HuH-7.5 (cell line): ENCODE data around the gene TEX13D.

Experiments
- DNase-seq: peaks from one replicate; pipeline ENCODE4 v3.0.0; 2011; ENCODE audit warnings: low spot score

The TEX13D gene

DNA sequence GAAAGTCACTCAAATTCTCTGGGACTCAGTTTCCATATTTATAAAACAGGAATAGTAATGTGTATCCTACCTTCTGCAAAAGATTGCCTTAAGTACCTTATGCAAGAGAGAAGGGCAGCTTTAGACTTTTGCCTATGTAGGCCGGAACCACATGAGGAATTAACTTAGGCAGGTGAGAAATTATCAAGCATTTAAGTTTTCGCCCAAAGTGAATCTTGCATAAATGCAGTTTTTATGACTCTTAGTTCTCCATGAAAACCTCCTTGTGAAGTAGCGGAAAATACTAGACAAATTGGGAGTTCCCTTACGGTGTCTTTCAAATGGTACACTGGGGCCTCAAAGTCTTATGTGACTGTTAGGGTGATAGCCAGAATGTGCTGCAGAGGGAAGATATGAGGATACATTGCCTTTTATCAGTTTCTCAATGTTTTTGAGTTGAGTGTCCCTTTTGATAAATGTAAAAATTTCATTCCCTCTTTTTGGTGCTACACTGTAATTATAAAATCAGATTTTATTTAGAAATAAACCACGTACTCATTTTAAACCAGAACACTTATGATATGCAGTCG lies 16.5 kb downstream of the TEX13D start:
- no peak for DNase-seq

DNA sequence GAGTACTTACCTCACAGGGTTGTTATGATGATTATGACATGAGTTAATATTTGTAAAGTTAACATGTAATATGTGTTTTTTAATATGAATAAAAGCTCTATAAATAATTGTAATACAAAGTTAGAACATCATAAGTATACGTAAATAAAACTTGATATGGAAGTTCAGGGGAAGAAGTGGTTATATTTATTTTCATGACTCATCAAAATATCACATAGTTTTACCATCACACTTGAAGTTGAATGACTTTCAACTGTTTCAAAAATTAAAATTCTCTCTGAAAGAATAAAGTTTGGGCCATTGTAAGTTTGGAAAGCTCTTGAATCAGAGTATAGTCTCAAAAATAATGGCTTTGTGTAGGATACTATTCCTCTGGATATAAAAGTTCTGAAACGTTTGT lies 22.2 kb downstream of the TEX13D start:
- DNase-seq, result no peak

DNA sequence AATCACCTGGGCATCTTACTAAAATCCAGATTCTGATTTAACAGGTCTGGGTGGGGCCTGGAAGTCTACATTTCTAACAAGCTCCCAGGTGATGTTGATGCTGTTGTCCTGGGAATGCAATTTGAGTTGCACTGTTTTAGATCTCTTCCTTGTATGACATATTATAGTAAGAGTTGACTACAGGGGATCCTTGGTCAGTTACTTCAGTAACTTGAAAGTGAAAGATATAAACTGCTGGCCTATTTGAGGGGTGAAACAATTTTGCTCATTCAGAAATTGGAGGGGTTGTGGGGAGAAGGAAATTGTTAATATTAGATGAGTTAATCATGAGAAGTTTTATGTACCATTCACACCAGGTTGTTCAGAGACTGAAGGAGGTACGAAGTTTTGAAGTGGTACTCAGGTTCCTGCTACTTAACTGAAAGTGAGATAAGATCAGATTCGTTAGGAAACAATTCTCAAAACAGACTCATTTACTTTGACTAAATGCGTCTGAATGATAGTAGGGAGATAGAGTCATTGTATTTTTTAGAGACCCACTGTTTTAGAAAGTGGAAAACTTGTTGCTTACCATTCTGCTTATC lies 26.4 kb downstream of the TEX13D start:
- no peak for DNase-seq

DNA sequence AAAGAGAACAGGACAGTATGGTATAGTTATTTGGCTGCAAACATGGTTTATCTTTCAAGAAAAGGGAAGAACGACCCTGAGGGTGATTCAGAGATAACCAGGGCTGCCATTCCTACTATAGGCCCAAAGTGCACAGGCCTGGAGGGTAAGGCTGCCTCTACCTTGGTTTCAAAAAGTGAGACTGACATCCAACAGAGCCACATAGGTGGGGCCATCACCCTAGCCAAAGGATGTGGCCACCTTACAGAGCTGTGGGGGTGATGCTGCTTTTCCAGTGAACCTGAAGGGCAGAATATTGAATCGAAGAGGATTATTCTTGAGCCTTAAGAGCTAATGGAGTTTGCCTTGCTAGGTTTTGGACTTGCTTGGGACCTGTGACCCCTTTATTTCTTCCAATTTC lies 29.6 kb downstream of the TEX13D start:
- DNase-seq, result no peak

DNA sequence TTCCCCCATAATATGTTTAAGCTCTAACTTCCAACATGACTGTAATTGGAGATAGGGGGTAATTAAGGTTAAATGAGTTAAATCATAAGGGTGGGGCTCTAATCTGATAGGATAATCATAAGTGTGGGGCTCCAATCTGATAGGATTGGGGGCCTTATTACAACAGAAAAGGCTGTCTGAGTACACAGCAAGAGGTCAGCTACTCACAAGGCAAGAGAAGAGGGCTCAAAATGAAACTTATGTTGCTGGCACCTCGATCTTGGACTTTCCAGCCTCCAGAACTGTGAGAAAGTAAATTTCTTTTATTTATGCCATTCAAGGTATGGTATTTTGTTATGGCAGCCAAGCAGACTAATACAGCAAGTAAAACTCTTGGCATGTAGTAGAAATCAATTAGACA lies 30.3 kb downstream of the TEX13D start:
- DNase-seq, result no peak

DNA sequence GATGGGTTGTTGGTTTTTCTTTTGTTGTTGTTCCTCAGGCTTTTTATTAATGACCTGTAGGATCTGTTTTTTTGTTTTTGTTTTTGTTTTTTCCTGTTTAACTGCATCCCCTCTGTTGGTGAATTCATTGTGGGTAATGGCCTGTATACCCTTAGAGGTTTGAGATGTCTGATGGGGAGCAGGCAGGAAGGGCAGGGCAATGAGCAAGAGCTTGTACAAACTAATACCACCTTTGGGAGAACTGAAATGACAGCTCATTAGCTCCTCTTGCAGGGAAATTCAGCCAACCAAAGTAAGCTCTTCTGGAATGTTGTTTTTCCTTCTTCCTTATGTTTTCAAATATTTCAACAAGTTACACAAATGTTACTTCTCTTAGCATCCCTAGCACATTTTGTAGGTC lies 37.3 kb downstream of the TEX13D start:
- no peak for DNase-seq

DNA sequence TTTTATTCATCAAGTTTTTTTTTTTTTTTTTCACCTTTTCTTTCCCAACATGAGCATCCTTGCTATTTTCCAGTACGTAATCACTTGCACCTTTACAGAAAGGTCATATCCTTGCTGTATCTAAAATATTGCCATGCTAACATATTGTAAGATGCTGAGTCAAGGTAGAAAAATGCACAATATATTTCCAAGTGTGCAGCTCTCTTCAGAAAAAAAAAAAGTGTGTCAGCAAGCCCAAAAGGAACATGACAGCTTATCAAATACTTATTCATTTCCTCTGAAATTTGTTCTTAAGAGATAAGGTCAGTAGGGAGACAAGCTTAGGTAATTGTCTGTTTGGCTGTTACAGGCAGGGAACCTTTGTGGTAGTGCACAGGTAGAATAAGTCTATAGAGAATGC lies 40.9 kb downstream of the TEX13D start:
- no peak for DNase-seq

DNA sequence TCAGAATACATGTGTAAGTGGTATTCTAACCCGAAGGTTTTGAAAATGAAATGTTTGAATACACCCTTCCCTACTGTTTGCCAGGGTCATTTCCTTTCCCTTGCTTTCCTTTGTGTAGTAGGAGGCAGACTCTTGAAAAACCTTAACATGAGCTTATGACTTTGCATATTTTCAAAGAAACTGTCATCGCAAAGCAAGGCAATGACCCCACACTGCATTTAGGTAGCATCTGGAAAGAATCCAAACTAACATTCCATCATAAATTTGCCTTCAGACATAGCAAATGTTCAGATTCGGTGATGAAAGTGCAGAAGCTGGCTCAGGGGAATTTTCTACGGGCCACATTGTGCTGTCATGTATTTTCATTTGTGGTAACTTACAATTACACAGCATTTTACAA lies 46.2 kb downstream of the TEX13D start:
- no peak for DNase-seq

DNA sequence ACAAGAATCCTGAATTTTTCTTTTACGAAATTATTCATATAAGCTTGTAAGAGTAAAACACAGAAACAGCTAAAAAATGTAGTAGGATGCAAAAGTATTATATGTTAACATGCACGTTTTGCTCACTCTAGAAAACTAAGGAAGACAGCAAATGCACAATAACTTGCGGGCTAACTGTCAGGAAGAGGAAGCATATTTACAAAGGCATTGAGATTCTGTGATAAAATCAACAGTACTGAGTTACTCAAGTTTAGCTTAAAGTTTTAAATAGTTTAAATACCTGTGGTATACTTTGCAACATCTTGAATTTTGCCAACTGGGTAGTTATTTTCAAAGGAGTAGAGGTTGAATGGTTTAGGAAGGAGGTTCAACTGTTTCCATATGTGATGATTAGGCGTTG lies 50.9 kb downstream of the TEX13D start:
- DNase-seq, result no peak

DNA sequence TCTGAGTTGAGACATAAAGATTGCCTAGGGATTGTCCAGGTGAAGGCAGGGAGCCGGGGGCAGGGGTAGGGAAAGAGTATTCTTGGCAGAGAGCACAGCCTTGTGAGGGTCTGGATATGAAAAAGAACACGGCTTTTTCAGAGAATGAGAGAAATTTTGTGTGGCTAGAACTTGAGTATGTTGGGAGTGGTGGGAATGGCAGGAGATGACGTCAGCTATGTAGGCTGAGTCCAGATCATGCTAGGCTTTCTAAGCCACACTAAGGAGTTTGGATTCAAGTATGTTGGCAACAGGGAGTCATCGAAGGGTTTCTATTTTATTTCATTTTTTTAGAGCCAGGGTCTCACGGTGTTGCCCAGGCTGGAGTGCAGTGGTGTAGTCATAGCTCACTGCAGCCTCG lies 53.9 kb downstream of the TEX13D start:
- no peak for DNase-seq
